CD4-positive, alpha-beta T cell treated with Interleukin-17A for 4 hours (primary cell): Measurements from ENCODE around the gene ESAM.
"Not testable (repeated sequence)": the region's sequence is repeated elsewhere in the genome, so short reads cannot be mapped to it uniquely, and the experiment has no call there.

Experiments used
- DNase-seq: peaks from one replicate; pipeline ENCODE4 v3.0.0-alpha.2; 2020; ENCODE audit warnings: mixed read lengths

Gene ESAM

GRCh38 chr11:124762105-124762623, at the start of gene ESAM:
TSS of gene ESAM (minus strand) at chr11:124762290. CDS start at chr11:124762154, 136 bp downstream.
- peak; percentile 80 for DNase-seq

GRCh38 chr11:124811399-124812125, 49.5 kb upstream of the ESAM start:
- no peak for DNase-seq

DNA sequence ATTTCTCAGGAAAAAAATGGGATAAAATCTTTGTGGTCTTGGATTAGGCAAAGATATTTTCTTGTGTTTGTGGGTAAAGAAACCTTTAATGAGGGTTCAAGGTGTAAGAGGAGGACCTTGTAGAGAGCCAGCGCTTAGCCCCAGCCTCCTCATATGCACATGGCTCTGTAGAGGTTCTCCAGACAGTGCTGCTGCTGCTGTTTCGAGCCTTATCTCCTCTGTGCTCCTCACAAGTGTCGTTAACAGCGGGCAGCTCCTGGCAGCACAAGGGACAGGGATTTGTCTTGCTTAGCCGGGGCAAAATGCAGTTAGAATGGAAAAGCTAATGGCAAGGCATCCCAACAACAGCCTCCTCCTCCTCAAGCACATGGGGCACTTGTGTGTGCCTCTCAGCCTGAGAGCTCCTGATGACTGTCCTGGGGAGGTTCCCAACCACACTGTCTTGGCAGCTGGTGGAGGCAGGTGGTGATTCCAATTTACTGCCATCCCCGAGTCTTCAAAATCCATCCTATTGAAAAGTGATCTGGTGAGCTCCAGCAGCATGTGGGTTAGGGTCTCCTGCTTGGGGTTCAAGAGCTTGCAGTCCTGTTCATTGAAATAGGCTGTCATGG, 45.7 kb upstream of the ESAM start:
- DNase-seq, result no peak

DNA sequence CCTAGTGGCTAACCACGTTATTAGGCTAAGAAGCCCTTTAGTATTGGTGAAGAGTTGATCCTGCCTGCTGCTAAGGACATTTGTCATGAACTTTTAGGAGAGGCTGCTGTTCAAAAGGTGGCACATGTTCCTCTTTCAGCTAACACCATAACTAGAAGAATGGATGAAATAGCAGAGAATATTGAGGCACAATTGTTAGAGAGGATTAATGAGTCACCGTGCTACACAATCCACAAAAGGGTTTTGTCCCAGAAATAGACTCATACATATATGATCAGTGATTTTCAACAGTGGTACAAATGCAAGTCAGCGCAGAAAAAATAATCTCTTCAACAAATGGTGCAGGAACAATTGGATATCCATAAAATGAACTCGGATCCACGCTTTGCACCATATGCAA, 45.1 kb upstream of the ESAM start:
- DNase-seq, result no peak

DNA sequence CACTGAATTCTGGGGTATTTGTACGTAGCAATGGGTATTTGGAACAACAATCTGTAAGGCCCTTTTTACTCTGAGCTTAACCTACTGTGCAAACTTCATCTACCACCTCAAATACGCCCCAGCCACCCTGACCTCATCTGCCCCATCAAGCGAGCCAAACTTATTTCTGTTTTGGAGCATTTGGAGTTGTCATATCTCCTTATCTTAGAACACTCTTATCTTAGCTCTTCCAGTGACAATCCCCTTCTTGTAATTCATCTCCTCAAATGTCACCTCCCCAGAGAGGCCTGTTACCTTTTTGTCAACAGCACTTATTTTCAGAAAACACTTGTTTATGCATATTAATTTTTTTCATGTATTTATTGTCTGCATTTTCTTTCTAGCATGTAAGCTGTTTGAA, 42.8 kb upstream of the ESAM start:
- no peak for DNase-seq

DNA sequence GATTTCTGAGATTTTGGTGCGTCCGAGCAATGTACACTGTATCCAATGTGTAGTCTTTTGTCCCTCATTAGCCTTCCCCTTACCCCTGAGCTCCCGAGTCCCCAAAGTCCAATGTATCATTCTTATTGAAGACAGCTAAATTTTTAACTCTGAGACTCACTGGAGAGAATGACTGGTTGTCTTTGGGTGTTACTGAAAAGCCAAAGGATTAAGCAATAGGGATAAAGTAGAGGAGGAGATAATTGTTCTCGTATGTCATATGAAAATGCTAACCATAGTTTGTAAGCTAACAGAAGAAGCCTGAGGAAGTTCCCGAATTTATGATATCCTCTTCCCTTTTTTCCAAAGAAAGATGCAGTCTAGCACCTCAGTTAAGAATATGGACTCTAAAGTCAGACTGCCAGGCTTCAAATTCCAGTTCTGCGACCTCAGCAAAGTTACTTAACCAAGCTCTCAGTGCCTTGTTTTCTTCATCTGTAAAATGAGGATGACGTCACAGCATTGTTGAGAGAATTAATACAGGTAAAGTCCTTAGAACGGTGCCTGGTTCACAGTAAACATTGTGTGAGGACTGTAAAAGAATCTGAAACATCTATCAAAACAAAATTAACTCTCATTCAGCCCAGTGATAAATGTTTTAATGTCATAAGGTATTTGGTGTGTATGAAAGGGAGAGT, 39.7 kb upstream of the ESAM start:
- DNase-seq, result no peak

GRCh38 chr11:124801014-124801413, 38.9 kb upstream of the ESAM start:
- DNase-seq, result no peak

DNA sequence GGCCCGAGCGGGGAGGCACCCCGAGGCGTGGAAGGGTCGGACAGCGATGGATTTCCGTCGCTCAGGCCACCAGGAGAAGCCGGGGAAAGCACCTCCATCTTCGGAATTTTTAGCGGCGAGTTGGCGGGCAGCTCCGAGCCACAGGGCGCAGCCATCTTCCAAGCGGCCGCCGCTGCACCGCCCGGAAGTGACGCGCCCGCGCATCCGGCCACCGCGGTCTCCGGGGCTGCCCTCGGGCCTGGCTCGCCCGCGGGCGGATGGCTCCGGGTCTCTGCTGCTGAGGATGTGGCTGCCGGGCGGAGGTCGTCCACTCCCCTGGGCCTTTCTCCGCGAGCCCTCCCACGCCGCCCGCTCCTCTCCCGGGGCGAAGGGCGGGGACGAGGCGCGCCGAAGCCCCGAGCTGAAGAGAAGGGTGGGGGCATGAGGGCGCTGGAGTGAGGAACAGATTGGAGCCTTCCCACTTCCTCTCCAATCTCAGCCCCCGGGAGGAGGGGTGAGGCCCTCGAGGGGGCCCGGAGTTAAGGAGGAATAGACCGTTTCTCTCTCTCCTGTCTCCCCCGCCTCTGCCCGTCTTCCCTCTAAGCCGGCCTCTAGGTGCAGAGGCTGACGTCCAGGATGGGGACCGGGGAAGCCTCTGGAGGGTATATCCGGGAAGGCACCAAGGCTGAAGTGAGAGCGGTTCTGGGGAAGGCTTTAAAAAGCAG, 38.3 kb upstream of the ESAM start, which contains the start of gene MSANTD2:
Gene MSANTD2, minus strand, starts transcription at position 181 of the 704 bp plus-strand sequence. Its CDS starts 26 bp downstream, at position 155.
- peak; percentile 81 for DNase-seq

GRCh38 chr11:124799348-124800225, 37.5 kb upstream of the ESAM start:
- peak; percentile 51 for DNase-seq

- DNase-seq, result no peak
These were observed 36.9 kb upstream of the ESAM start for GRCh38 chr11:124798991-124799347.

GRCh38 chr11:124796312-124796711, 34.2 kb upstream of the ESAM start:
- no peak for DNase-seq

GRCh38 chr11:124793466-124794278, 31.6 kb upstream of the ESAM start:
- peak; percentile 44 for DNase-seq

DNA sequence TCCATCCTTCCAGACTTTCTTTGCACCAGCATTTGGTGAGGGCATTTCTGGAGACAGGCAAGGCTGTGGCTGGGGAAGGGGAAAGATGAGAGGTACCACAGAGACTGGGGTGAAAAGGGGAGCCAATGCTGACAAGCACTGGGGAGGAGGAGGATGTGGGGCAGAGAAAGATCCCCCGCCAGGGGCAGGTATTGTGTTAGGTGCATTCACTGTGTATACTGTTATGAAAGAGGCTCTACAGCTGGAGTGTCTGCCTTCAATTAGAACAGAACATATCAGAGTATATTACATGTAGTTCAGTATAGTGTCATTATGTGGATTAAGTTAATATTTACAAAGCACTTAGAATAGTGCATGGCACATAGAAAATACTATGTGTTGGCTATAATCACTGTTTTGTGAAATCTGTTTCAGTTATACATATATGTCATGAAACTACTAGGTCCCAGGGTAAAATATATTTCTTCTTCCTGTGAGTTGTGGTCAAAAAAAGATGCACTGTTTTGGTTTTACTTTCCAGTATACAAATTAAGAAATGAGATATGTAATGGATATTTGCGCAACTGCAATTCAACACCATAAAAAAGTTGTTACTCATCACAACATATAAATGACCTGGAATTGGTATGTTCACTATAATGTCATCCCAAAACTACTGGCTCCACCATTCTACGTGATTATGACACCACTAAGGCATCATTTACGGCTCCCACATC, 29.7 kb upstream of the ESAM start:
- no peak for DNase-seq

DNA sequence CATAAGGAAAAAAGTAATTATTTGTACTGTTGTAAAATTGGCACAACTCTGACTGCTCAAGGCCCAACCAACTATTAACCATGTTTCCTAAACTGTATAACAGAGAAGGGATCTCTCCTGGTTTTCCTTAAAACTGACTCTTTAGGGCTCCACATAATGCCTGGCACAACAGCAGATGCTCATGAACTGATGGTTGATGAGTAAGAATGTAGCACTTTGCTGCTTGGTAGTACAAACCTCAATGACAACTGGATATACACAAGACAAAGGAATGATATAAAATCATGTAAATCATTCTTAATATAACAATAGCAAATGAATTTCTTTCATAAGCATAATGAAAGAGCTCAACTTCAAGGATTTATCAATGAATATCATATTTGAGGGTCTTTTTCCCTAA, 26.4 kb upstream of the ESAM start:
- no peak for DNase-seq

GRCh38 chr11:124784051-124784450, 22.0 kb upstream of the ESAM start:
- DNase-seq, result no peak

- DNase-seq, result no peak
These were observed 20.9 kb upstream of the ESAM start for GRCh38 chr11:124783002-124783401.

DNA sequence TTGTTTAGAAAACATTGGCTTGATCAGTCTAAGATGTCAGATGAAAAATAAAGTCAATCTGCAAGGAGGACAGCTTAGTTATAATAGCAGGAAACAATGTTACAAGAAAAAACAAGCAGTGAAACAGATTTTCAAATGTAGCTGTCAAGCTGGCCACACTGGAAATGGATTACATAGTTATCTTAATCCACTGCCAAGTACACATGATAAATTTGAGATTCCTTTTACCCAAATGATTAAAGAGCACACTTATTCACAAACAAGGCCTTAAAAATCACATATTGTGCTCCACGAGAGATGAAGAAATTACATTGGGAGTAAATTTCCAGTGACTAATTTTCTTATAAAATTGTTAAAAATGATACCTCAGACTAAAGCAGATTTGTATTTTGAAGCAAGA, 17.5 kb upstream of the ESAM start:
- no peak for DNase-seq

DNA sequence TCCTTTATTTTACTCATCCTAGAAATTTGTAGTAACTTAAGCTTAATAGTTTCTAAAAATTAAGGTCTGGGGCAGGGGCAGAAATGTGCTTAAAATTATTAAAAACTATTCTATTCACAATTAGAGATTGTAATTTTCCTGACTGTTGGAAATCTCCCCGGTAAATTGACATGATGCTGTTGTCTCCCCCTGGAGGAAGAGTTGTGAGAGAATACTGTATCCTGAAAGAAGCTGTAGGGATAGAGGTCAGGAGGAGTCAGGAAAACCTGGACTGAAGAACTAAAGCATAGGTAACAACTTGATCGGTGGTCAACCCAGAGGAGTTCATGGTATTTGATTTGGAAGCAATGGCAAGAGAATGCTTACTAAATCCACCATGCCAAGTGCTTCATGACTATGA, 16.2 kb upstream of the ESAM start:
- no peak for DNase-seq

- DNase-seq, result no peak
These were observed 15.0 kb upstream of the ESAM start for GRCh38 chr11:124776865-124777645.

- DNase-seq, result not testable (repeated sequence)
These were observed 8.9 kb upstream of the ESAM start for GRCh38 chr11:124770959-124771358.
